SU-DHL-6 (cell line): ENCODE data around the gene ZNF335.

Experiments
- CTCF ChIP-seq: fragments of 200-600 bp; sonication (generic); IDR thresholded peaks from one replicate; pipeline ENCODE4 v1.5.1; 2017; ENCODE audit warnings: antibody characterized with exemption, mild to moderate bottlenecking, low read length, moderate library complexity; ENCODE audit not compliant: insufficient read depth, poor library complexity, severe bottlenecking
- EZH2phosphoT487 ChIP-seq: fragments of 200-600 bp; sonication (generic), shearing (Covaris generic); conservative IDR thresholded peaks from 2 replicates; pipeline ENCODE4 v1.6.1; 2018; ENCODE audit warnings: mild to moderate bottlenecking, antibody characterized with exemption, low read length, moderate library complexity, mixed read lengths

GRCh38 chr20:45953672-45954071, 18.3 kb downstream of the ZNF335 start:
- no peak for TF ChIP-seq CTCF
- TF ChIP-seq EZH2phosphoT487 = no peak
